Tibial nerve (tissue), 4 donors: ENCODE data around the gene PAPOLA. TPM values are rescaled to one million over a fixed set of nuclear protein-coding genes. Genes with fewer than 3 reads are reported as not detected.
A peak's percentile ranks its signal among the peaks of the same experiment; 100 is the strongest.

Experiments
- DNase-seq, 2 donors: peaks; one replicate each; pipeline ENCODE4 v3.0.0-alpha.2; 2019; ENCODE audit warnings: low spot score in 2 of 2
- H3K27ac ChIP-seq, 4 donors: fragments of 200-600 bp; sonication (generic) in 3 of 4; one replicate each; pipeline ENCODE4 v1.5.1; 2017 to 2019; ENCODE audit warnings: mild to moderate bottlenecking in 1 of 4
- H3K27me3 ChIP-seq, 2 donors: fragments of 200-600 bp; sonication (generic) in 1 of 2; one replicate each; pipeline versions ENCODE4 v1.5.1 to v1.6.0; 2017 to 2019
- H3K36me3 ChIP-seq, 3 donors: fragments of 200-600 bp; sonication (generic); one replicate each; pipeline ENCODE4 v1.5.1; 2018 to 2019
- H3K4me1 ChIP-seq, 4 donors: fragments of 200-600 bp; sonication (generic) in 3 of 4; one replicate each; pipeline ENCODE4 v1.5.1; 2017 to 2019
- H3K4me3 ChIP-seq, 4 donors: fragments of 200-600 bp; sonication (generic) in 3 of 4; one replicate each; pipeline ENCODE4 v1.5.1; 2017 to 2019; ENCODE audit warnings: mild to moderate bottlenecking in 1 of 4, moderate library complexity in 1 of 4
- H3K9me3 ChIP-seq, 4 donors: fragments of 200-600 bp; sonication (generic) in 3 of 4; one replicate each; pipeline ENCODE4 v1.5.1; 2017 to 2019
- CTCF ChIP-seq, 5 experiments: fragments of 200-600 bp in 3 of 5; fragments of 450-650 bp in 2 of 5; sonication (generic) in 3 of 5; IDR thresholded peaks; one replicate each; pipeline ENCODE4 v1.5.1; 2016 to 2019; ENCODE audit warnings: antibody characterized with exemption in 5 of 5, mild to moderate bottlenecking in 3 of 5, moderate library complexity in 2 of 5
- EP300 ChIP-seq, 2 donors: sonication (generic); formaldehyde crosslinking; IDR thresholded peaks; one replicate each; pipeline ENCODE4 v1.6.1; 2017; ENCODE audit warnings: antibody characterized with exemption in 2 of 2, mild to moderate bottlenecking in 1 of 2
- POLR2A ChIP-seq, 2 donors: fragments of 450-650 bp; IDR thresholded peaks; one replicate each; pipeline ENCODE4 v1.6.1; 2017; ENCODE audit warnings: antibody characterized with exemption in 2 of 2, mild to moderate bottlenecking in 2 of 2, moderate library complexity in 2 of 2
- WGBS, 2 donors: methylation state at CpG; one replicate each; pipeline ENCODE4 v1.1.5; 2018; 5-methylcytosine and 5-hydroxymethylcytosine counted together
- total RNA-seq, 4 donors: library from RNA; depleted of rRNA; stranded (reverse); fragments of >200 nt; gene quantifications; one replicate each; pipeline ENCODE4 v1.1.0, GENCODE V29; 2016

The PAPOLA gene
- total RNA-seq, 4 donors from 2014 or later, result 129 to 141 (median 135) TPM

GRCh38 chr14:96582995-96583394 lies 80.8 kb downstream of the PAPOLA start:
- H3K9me3 ChIP-seq, result no peaks in the 10 kb centered on the region
- WGBS, 2 donors, result 57 to 62% methylated on average over 4 of the region's 4 CpGs
- no peaks in the 10 kb centered on the region for H3K36me3 ChIP-seq
- peaks cover 0 to 46% of the 10 kb centered on the region in 2 donors for H3K27me3 ChIP-seq
- H3K4me1 ChIP-seq, result no peaks in the 10 kb centered on the region
- H3K27ac ChIP-seq, result no peak overlapping the region
- no peak for TF ChIP-seq POLR2A (IDR thresholded peaks at IDR 0.05)
- no peak for TF ChIP-seq CTCF (IDR thresholded peaks at IDR 0.05)
- TF ChIP-seq EP300 (IDR thresholded peaks at IDR 0.05), result no peak
- H3K4me3 ChIP-seq, result no peak overlapping the region
- no peak for DNase-seq

- H3K4me1 ChIP-seq, result peaks cover 0 to 1% (median 0%) of the 10 kb centered on the region in 4 donors
- TF ChIP-seq POLR2A (IDR thresholded peaks at IDR 0.05), result no peak
- no peak for TF ChIP-seq CTCF (IDR thresholded peaks at IDR 0.05)
- no peak for TF ChIP-seq EP300 (IDR thresholded peaks at IDR 0.05)
- no peak for DNase-seq
- no peaks in the 10 kb centered on the region for H3K9me3 ChIP-seq
- 83 to 86% methylated on average over 9 to 10 of the region's 10 CpGs for WGBS, 2 donors
- H3K27me3 ChIP-seq, result peaks cover 0 to 52% of the 10 kb centered on the region in 2 donors
- no peak overlapping the region for H3K27ac ChIP-seq
- H3K36me3 ChIP-seq, result no peaks in the 10 kb centered on the region
- no peak overlapping the region for H3K4me3 ChIP-seq
These were observed 81.4 kb downstream of the PAPOLA start for GRCh38 chr14:96583569-96584041.

GRCh38 chr14:96584199-96584906 lies 82.2 kb downstream of the PAPOLA start:
- DNase-seq, result no peak
- peaks cover 0 to 7% (median 0%) of the 10 kb centered on the region in 4 donors for H3K4me1 ChIP-seq
- H3K27me3 ChIP-seq, result peaks cover 0 to 58% of the 10 kb centered on the region in 2 donors
- WGBS, 2 donors, result 17 to 27% methylated on average over 13 to 15 of the region's 15 CpGs
- no peak overlapping the region for H3K27ac ChIP-seq
- no peaks in the 10 kb centered on the region for H3K36me3 ChIP-seq
- TF ChIP-seq EP300 (IDR thresholded peaks at IDR 0.05) (no peak), CTCF (IDR thresholded peaks at IDR 0.05) (peak in 1 of 5 experiments; percentile 7)
- no peaks in the 10 kb centered on the region for H3K9me3 ChIP-seq
- H3K4me3 ChIP-seq, result no peak overlapping the region

GRCh38 chr14:96584907-96585671 lies 82.9 kb downstream of the PAPOLA start:
- DNase-seq, result no peak

More at GRCh38 chr14:96584907-96585671, 82.9 kb downstream of the PAPOLA start:
- H3K4me1 ChIP-seq, result peaks cover 0 to 7% (median 0%) of the 10 kb centered on the region in 4 donors
- no peaks in the 10 kb centered on the region for H3K9me3 ChIP-seq
- 72 to 76% methylated on average over 20 of the region's 20 CpGs for WGBS, 2 donors
- no peak overlapping the region for H3K4me3 ChIP-seq
- TF ChIP-seq EP300 (IDR thresholded peaks at IDR 0.05), result no peak
- no peak for TF ChIP-seq CTCF (IDR thresholded peaks at IDR 0.05)
- no peak for TF ChIP-seq POLR2A (IDR thresholded peaks at IDR 0.05)
- H3K27me3 ChIP-seq, result peaks cover 0 to 58% of the 10 kb centered on the region in 2 donors
- no peak overlapping the region for H3K27ac ChIP-seq
- no peaks in the 10 kb centered on the region for H3K36me3 ChIP-seq
